Liver (tissue), 3 donors: Measurements from ENCODE around the gene FNDC10.

Experiments
- GABPA ChIP-seq, 2 donors: IDR thresholded peaks in 1 of 2; conservative IDR thresholded peaks in 1 of 2; 2 replicates each; pipeline ENCODE4 v1.6.1; 2016; ENCODE audit warnings: antibody characterized with exemption in 2 of 2, mild to moderate bottlenecking in 1 of 2, moderate library complexity in 1 of 2
- JUND ChIP-seq, 2 donors: IDR thresholded peaks; 2 replicates each; pipeline ENCODE4 v1.6.1; 2016; ENCODE audit warnings: antibody characterized with exemption in 2 of 2
- TF ChIP-seq, protein P1 (sequence below): fragments of 150-350 bp; IDR thresholded peaks from 2 replicates; pipeline ENCODE4 v1.5.1; 2017; ENCODE audit warnings: improper control_type of control experiment, low read depth, low read length; ENCODE audit not compliant: missing input control
- donor health status: healthy.
- donor health status: healthy.

DNA sequence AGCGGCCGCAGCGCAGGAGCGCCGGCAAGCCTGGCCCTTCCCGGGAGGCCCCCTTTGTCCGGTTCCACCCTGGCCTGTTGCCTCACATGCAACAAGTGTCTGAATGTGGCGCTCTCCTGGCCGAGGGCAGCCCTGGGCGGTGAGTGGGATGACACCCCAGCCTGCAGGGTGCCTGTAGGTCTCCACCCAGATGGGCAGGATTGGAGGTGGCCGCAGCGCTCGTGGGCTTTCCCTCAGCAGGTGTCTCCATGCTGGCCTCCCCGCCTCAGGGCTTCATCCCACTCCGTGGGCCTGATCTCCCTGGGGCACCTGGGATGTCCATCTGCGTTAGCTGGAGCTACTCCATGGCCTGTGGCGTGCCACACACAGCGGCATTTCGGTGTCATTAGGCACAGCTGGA lies 16.9 kb upstream of the FNDC10 start:
- TF ChIP-seq JUND (IDR thresholded peaks at IDR 0.05) = no peak
- TF ChIP-seq, protein P1, sequence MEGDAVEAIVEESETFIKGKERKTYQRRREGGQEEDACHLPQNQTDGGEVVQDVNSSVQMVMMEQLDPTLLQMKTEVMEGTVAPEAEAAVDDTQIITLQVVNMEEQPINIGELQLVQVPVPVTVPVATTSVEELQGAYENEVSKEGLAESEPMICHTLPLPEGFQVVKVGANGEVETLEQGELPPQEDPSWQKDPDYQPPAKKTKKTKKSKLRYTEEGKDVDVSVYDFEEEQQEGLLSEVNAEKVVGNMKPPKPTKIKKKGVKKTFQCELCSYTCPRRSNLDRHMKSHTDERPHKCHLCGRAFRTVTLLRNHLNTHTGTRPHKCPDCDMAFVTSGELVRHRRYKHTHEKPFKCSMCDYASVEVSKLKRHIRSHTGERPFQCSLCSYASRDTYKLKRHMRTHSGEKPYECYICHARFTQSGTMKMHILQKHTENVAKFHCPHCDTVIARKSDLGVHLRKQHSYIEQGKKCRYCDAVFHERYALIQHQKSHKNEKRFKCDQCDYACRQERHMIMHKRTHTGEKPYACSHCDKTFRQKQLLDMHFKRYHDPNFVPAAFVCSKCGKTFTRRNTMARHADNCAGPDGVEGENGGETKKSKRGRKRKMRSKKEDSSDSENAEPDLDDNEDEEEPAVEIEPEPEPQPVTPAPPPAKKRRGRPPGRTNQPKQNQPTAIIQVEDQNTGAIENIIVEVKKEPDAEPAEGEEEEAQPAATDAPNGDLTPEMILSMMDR = no peak
- TF ChIP-seq GABPA (IDR thresholded peaks at IDR 0.05 in 1 of 2, conservative IDR thresholded peaks at IDR 0.05 in 1 of 2) = no peak
